Hematopoietic multipotent progenitor cell treated with erythropoietin and hydrocortisone succinate and interleukin-3 and kit ligand, for 17 days (in vitro differentiated cells): ENCODE results near the gene FCRLB.
"Not testable (repeated sequence)": the region's sequence is repeated elsewhere in the genome, so short reads cannot be mapped to it uniquely, and the experiment has no call there.

ENCODE experiments used
- DNase-seq: peaks from one replicate; pipeline ENCODE4 v3.0.0-alpha.2; 2015; ENCODE audit warnings: low spot score

Gene FCRLB

DNA sequence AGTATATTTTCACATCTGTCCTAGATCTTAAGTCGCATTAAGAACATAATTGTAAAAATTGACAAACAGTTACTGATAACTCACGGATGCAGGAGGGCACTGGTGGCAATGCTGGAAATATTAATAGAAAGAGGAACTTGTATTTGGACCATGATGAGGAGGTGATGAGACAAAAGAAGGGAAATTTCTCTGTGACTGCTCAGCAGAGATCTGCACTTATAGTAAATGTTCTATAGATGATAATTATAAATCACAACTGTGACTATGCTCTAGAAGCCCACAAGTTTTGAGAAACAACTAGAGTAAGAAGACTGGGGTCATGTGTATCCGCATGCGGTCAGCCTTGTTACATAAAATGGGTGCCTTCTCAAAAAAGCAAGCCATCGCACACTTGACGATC, 19.6 kb downstream of the FCRLB start:
- no peak for DNase-seq

DNA sequence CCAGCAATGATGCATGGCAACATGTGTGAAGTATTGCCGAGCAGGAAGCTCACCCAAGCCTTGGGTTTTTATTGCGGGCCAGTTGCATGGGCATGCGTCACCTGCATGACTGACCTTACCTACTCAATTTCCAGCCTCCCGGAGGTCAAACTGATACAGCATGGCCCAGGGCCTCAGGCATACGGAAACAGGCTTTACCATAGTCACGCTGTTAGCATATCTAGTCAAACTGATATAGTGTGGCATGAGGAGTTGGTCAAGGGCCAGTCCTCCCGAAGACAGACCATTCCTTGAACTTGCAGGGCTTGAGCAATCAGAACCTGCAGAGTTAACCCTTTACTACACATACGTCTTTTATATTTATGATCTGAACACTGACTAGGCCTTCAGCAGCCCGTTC, 21.9 kb downstream of the FCRLB start:
- no peak for DNase-seq

DNA sequence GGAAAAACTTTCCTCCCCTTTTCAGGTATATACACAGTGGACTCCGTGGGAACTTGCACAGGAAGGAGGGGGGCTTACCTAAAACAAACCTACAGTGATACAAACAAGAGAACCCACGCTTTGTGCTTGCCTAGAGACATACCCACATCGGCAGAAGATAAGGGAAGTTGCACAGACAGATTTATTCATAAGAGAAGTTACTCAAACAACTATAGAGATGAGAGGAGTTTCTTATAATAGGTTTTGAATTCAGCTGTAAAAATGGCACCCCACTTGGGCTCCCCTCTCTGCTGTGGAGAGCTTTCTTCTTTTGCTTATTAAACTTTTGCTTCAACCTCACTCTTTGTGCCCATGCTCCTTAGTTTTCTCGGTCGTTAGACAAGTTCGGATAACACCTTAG, 26.5 kb downstream of the FCRLB start:
- no peak for DNase-seq

DNA sequence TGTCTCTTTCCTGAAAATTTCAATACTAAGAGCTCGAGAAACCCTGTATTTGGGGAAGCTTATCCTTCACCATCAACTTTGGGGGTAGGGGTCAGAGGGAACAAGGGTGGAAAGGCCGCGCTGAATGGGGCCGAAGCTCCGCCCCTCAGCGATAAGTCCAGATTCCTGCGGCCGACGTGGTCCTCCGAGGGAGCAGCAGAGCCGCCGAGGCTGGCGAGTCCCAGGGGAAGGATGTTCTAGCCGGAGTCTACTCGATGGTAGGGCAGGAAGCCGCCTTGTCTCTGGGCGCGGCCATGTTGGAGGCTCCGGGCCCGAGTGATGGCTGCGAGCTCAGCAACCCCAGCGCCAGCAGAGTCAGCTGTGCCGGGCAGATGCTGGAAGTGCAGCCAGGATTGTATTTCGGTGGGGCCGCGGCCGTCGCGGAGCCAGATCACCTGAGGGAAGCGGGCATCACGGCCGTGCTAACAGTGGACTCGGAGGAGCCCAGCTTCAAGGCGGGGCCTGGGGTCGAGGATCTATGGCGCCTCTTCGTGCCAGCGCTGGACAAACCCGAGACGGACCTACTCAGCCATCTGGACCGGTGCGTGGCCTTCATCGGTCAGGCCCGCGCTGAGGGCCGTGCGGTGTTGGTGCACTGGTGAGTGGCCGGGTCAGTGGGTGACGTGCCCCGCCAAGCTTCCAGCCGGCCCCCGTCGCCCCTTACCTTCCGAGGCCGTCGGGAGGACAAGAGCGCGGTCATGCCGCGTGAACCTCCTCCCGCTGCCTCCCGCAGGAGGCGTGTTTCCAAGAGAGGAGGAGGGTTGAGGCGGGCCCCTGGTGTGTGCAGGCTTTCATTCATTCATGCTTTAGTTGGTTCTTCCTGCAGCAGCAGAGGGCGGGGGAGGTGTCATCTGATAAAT, 28.4 kb downstream of the FCRLB start, which contains the start of gene DUSP12:
TSS of gene DUSP12 (plus strand) at position 278 of the 899 bp plus-strand sequence. CDS start at position 294, 16 bp downstream.
- peak; percentile 86 for DNase-seq

DNA sequence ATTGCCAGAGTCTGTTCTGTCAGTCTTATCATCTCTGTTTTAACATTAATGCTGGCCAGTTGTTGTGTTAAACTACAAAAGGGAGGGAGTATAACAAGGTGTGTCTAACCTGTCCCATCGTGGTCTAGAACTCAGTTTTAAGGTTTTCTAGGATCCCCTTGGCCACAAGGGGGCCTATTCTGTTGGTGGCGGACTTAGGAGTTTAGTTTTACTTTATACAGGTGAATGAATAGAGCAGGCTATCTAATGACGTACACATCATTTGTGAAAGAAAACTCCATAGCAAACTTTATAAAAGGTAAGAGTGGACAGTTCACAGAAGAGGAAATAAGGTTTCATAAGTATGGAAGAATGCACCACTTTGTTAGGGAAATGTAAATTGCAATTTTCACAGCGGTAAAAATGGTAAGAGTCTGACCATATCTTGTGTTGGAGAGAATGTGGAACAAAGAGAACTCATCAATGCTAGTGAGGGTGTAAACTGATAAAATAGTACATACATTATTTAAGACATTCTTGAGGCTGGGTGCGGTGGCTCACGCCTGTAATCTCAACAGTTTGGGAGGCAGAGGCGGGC, 42.3 kb downstream of the FCRLB start:
- peak; percentile 71 for DNase-seq

DNA sequence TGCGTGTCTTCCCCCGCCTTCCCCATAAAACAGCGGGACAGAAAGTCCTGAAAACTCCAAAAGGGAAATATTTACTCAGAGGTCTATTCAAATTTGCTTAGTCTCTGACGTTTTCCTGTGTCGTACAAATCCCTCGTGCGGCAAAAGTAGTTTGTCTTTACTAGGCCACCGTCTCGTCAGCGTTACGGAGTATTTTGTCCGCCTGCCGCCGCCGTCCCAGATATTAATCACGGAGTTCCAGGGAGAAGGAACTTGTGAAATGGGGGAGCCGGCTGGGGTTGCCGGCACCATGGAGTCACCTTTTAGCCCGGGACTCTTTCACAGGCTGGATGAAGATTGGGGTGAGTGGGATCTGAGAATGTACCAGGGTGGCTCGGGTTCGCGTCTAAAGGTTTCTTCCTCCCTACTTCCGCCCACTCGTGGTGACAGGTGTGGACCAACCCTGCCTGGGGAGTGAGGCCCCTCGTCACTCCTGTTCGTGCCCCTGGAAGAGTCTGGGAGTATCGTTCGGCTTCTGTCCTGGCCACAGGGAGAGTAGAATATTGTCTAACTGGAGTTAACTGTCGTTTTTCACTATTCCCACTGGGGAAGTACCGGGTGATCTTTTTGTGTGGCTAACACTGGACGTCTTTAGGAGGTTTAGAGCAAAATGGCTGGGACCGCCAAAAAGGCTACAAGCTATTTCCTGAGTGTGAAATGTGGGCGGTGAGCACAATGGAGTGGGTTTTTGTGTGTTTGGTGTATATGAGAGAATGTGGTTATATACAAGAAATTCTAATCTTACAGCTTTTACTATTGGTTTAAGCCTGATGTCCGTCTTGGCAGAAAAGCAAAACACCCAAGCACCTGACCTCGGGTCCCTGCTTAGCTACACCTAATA, 45.0 kb downstream of the FCRLB start, which contains the start of gene ATF6:
TSS of gene ATF6 (plus strand) at position 219 of the 880 bp plus-strand sequence. CDS start at position 260, 41 bp downstream.
- DNase-seq: peak; percentile 91

DNA sequence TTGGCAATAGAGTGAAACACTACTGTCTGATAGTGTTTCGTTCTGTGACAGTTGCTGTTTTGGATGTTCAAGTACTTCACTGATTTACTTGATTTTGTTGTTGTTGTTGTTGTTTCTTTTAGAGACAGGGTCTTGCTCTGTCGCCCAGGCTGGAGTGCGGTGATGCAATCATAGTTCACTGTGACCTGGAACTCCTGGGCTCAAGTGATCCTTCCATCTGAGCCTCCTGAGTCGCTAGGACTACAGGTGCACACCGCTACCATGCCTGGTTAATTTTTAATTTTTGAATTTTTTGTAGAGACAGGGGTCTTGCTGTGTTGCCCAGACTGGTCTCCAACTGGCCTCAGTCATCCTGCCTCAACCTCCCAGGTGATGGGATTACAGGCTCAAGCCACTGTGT, 47.1 kb downstream of the FCRLB start:
- DNase-seq: no peak

DNA sequence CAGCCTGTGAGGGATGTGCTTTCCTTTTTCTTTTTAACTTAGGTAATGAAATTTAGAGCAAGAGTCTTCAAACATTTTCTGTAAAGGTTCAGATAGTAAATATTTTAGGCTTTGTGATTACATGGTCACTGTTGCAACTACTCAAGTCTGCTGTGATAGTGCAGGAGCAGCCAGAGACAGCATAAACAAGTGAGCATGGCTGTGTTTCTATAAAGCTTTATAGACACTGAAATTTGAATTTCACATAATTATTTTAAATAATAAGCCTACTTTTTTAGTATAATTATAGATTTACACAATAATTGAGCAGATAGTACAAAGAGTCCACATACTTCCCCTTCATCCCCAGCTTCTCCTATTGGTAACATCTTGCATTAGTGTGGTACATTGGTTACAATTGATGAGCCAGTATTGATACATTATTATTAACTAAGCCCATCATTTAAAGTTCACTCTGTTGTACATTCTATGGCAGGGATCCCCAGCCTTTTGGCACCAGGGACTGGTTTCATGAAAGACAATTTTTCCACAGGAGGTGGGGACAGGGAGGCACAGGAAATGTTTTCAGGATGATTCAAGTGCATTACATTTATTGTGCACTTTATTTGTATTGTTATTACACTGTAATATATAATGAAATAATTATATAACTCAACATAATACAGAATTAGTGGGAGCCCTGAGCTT, 47.8 kb downstream of the FCRLB start:
- no peak for DNase-seq

DNA sequence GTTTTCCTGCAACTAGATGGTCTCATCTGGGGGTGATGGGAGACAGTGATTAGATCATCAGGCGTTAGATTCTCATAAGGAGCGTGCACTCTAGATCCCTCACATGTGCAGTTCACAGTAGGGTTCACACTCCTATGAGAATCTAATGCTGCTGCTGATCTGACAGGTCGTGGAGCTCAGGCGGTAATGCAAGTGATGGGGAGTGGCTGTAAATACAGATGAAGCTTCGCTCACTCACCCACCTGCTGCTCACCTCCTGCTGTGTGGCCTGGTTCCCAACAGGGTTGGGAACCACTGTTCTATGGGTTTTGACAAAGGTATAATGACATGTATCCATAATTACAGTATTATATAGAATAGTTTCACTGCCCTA, 48.3 kb downstream of the FCRLB start:
- not testable (repeated sequence) for DNase-seq

DNA sequence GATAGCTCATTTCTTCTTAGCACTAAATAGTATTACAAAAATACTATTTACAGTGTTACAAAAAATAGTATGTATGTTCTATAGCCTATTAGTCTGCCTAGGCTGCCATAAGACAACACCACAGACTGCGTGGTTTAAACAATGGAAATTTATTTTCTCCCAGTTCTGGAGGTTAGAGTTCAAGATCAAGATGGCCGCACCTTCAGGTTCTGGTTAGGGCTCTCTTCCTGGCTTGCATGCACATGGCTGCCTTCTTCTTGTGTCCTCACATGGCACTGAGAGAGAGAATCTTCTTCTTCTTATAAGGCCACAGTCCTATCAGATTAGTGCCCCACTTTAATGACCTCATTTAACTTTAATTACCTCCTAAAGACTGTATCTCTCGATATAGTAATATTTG, 48.9 kb downstream of the FCRLB start:
- no peak for DNase-seq

DNA sequence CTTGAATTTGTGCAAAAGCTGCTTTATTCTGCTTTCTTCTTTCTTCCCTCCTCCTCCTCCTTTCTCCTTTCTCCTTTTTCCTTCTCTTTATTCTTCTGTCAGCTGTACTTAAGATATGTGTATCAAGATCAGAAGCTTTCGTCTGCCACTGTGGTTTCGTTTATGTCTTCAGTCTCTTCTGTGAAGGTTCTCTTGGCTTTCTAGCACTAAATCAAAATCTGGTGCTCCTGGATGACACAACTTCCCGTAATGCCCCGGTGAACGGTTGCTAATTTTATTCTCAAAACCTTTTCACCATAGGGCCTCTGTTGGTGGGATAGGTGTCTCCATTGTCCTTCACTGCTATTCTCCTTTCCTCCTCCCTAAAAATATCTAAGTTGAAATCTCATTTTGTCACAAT, 49.8 kb downstream of the FCRLB start:
- DNase-seq: no peak

DNA sequence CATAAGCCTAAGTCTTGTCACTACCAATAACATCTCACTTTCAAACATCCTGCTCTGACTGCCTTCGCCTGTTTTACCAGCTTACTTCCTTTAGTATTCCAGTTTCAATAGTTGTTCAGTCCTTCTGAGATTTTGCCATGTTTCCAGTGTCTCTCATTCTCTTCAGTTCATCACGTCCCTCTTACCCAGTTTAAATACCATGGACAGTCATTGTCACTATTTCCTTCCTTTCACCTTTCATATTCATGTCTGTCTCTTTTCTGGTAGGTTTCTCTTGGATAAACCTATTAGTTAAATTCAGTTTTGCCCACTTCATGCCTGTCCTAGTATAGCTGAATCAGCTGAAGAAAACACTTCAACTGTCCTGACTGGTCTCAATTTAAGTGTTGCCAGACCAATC, 50.6 kb downstream of the FCRLB start:
- DNase-seq: no peak

DNA sequence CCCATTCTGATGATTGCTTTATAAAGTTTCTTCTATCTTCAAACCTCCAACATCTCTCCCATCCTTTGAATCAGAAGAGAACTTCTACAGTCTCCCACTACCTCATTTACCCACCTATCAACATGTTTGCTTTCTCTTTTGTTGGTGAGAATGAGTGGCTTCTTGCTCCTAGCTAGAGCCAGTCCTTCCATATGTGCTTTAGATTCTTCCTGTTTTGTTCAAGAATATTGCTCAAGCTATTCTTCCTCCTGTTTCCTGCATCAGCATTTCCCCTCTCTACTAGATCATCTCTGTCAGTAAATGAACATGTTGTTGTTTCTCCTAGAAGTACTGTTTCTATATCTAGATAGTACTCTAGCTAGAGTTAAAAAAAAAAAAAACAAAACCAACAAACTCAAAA, 51.1 kb downstream of the FCRLB start:
- no peak for DNase-seq

DNA sequence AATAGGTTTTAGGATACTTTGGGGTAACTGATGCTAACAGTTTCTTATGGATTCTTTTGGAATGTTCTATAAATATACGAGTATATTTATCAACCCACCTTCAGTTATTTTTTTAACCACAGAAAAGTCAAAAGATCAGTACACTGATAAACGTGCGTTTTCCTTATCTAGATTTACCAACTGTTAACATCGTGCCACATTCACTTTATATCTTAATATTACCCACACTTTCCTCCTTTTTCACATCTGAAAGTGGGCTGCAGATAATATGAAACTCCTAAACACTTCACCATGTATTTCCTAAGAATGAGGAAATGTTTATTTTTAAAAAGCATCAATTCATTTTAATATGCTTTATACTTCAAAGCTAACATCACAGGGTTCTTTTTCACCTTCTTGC, 52.4 kb downstream of the FCRLB start:
- no peak for DNase-seq

DNA sequence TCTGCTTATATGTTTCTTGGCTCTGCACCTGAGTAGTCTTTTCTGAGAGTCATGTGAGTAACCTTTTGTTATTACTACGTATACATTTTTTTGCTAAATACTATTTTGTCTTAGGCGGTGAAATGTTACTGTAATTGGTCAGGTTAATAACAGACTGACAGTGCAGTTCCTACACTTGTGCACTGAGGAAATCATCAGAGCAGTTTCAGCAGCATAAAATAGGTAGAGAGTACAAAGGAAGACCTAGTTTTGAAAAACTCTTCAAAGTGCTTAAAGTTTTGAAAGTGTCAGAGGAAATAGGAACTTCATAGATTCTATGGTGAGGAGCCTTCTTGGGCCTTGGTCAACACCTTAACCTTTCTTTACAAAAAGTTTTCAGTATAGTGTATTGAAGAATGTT, 55.9 kb downstream of the FCRLB start:
- no peak for DNase-seq
